Keratinocyte (primary cell): ENCODE data around the gene SYNGR1. TPM values are rescaled to one million over a fixed set of nuclear protein-coding genes. Genes with fewer than 3 reads are reported as not detected.

Experiments
- DNase-seq: peaks from one replicate; pipeline ENCODE4 v3.0.0-alpha.2; 2011; ENCODE audit warnings: low read depth, missing footprints, low spot score
- FAIRE-seq: peaks from 2 replicates; lab custom pipeline; 2011; peaks lifted over from hg19 to GRCh38; lab: Jason Lieb, UNC
- H2AFZ ChIP-seq: 2 replicates; pipeline ENCODE4 v1.6.0; 2012; ENCODE audit warnings: low read length, control low read depth, inconsistent platforms; ENCODE audit not compliant: control insufficient read depth
- H3K27ac ChIP-seq: 2 replicates; pipeline ENCODE4 v1.5.1; 2011; ENCODE audit warnings: low read length; ENCODE audit not compliant: control insufficient read depth, insufficient read depth
- H3K27me3 ChIP-seq: 3 replicates; pipeline ENCODE4 v1.6.0; 2011; ENCODE audit warnings: low read length; ENCODE audit not compliant: control insufficient read depth, insufficient read depth; ENCODE audit errors: extremely low read depth
- H3K36me3 ChIP-seq, 2 experiments: 2 replicates in 1 of 2; 3 replicates in 1 of 2; pipeline ENCODE4 v1.5.1; 2011; ENCODE audit warnings: low read length in 2 of 2, mild to moderate bottlenecking in 1 of 2; ENCODE audit not compliant: control insufficient read depth in 2 of 2, insufficient read depth in 2 of 2; ENCODE audit errors: extremely low read depth in 1 of 2
- H3K4me1 ChIP-seq: 3 replicates; pipeline ENCODE4 v1.5.1; 2011; ENCODE audit warnings: low read length; ENCODE audit not compliant: control insufficient read depth, insufficient read depth; ENCODE audit errors: extremely low read depth
- H3K4me2 ChIP-seq: 3 replicates; pipeline ENCODE4 v1.6.0; 2011; ENCODE audit warnings: low read depth, low read length; ENCODE audit not compliant: control insufficient read depth, insufficient read depth; ENCODE audit errors: extremely low read depth
- H3K4me3 ChIP-seq, 3 experiments: fragments of 200-600 bp in 1 of 3; sonication (generic) in 1 of 3; 2 replicates in 2 of 3; 3 replicates in 1 of 3; pipeline ENCODE4 v1.5.1; 2011 to 2016; ENCODE audit warnings: low read length in 3 of 3, mild to moderate bottlenecking in 3 of 3, control low read depth in 2 of 3, inconsistent platforms in 1 of 3, low read depth in 1 of 3, mixed read lengths in 1 of 3, mixed run types in 1 of 3, moderate library complexity in 1 of 3; ENCODE audit not compliant: control insufficient read depth in 2 of 3, insufficient read depth in 2 of 3; ENCODE audit errors: extremely low read depth in 1 of 3
- H3K79me2 ChIP-seq: 2 replicates; pipeline ENCODE4 v1.6.0; 2012; ENCODE audit warnings: low read length; ENCODE audit not compliant: control insufficient read depth, insufficient read depth
- H3K9ac ChIP-seq: 3 replicates; pipeline ENCODE4 v1.6.0; 2011; ENCODE audit warnings: low read length; ENCODE audit not compliant: control insufficient read depth, insufficient read depth; ENCODE audit errors: extremely low read depth
- H3K9me1 ChIP-seq: 3 replicates; pipeline ENCODE4 v1.6.0; 2011; ENCODE audit warnings: low read length; ENCODE audit not compliant: control insufficient read depth, insufficient read depth; ENCODE audit errors: extremely low read depth
- H3K9me3 ChIP-seq: 2 replicates; pipeline ENCODE4 v1.5.1; 2012; ENCODE audit warnings: low read depth, low read length; ENCODE audit not compliant: control insufficient read depth
- H4K20me1 ChIP-seq: 3 replicates; pipeline ENCODE4 v1.6.0; 2011; ENCODE audit warnings: low read length; ENCODE audit not compliant: control insufficient read depth, insufficient read depth; ENCODE audit errors: extremely low read depth
- CTCF ChIP-seq, 3 experiments: IDR thresholded peaks in 1 of 3; conservative IDR thresholded peaks in 1 of 3; optimal IDR thresholded peaks in 1 of 3; 2 replicates in 2 of 3; 3 replicates in 1 of 3; pipeline versions ENCODE3 to v1.5.1; 2011; ENCODE audit warnings: low read length in 3 of 3, mild to moderate bottlenecking in 3 of 3, moderate library complexity in 2 of 3, control low read depth in 1 of 3, inconsistent platforms in 1 of 3; ENCODE audit not compliant: insufficient read depth in 2 of 3; ENCODE audit errors: extremely low read depth in 1 of 3
- EZH2 ChIP-seq: IDR thresholded peaks from one replicate; pipeline ENCODE4 v1.6.1; 2012; ENCODE audit warnings: inconsistent platforms, mild to moderate bottlenecking, low read length, moderate library complexity
- dilution Hi-C: fragments of 300-500 bp; cut with MboI; formaldehyde crosslinking; loops from one replicate; pipeline ENCODE4 v1.7.0; 2020; ENCODE audit warnings: low sequenced_read_pairs; ENCODE audit not compliant: extremely low pct_ligation_motif_present
- polyA plus RNA-seq, 5 experiments: library from polyadenylated mRNA; depleted of rRNA in 3 of 5; stranded (reverse) in 3 of 5; stranded (forward) in 1 of 5; unstranded in 1 of 5; fragments of >200 nt; gene quantifications; 1 replicate in 1 of 5; 2 replicates in 3 of 5; 3 replicates in 1 of 5; pipeline versions ENCODE4 v1.2.1 to v1.2.3, GENCODE V29; 2011 to 2012; ENCODE audit warnings: missing spikeins in 2 of 5, low read depth in 1 of 5, low replicate concordance in 1 of 5

SYNGR1 gene
- polyA plus RNA-seq, 1 donor (not counting 4 experiments of a cell fraction or from before 2014, with no cell fraction given), result 0.63 TPM

GRCh38 chr22:39421691-39422090 lies 71.9 kb downstream of the SYNGR1 start:
- no peak overlapping the region for H3K4me2 ChIP-seq
- no peaks in the 10 kb centered on the region for H3K4me1 ChIP-seq
- peaks cover 2% of the 10 kb centered on the region for H3K9me1 ChIP-seq
- FAIRE-seq (no peak), DNase-seq (no peak)
- H3K79me2 ChIP-seq, result no peaks in the 10 kb centered on the region
- no peak overlapping the region for H2AFZ ChIP-seq
- dilution Hi-C loops, result no loop called here
- no peaks in the 10 kb centered on the region for H4K20me1 ChIP-seq
- H3K27ac ChIP-seq, result no peak overlapping the region
- no peak overlapping the region for H3K9ac ChIP-seq
- H3K27me3 ChIP-seq, result no peaks in the 10 kb centered on the region
- no peaks in the 10 kb centered on the region for H3K9me3 ChIP-seq
- TF ChIP-seq EZH2 (no peak), CTCF (optimal IDR thresholded peaks at IDR 0.05 in 1 of 3, IDR thresholded peaks at IDR 0.05 in 1 of 3, conservative IDR thresholded peaks at IDR 0.05 in 1 of 3; ENCODE audit: extremely low read depth in 1 of 3, insufficient read depth in 2 of 3, low read length in 3 of 3) (no peak)
- H3K4me3 ChIP-seq, result no peak overlapping the region
- peaks cover 29 to 31% of the 10 kb centered on the region in 2 experiments for H3K36me3 ChIP-seq

- peaks cover 27 to 28% of the 10 kb centered on the region in 2 experiments for H3K36me3 ChIP-seq
- dilution Hi-C loops, result no loop called here
- FAIRE-seq, result no peak
These were observed 72.3 kb downstream of the SYNGR1 start for GRCh38 chr22:39422101-39422500.

More at GRCh38 chr22:39422101-39422500, 72.3 kb downstream of the SYNGR1 start:
- TF ChIP-seq EZH2, result no peak
- no peak for TF ChIP-seq CTCF (optimal IDR thresholded peaks at IDR 0.05 in 1 of 3, IDR thresholded peaks at IDR 0.05 in 1 of 3, conservative IDR thresholded peaks at IDR 0.05 in 1 of 3; ENCODE audit: extremely low read depth in 1 of 3, insufficient read depth in 2 of 3, low read length in 3 of 3)
- Histone ChIP-seq H3K27ac (no peak overlapping the region), H4K20me1 (no peaks in the 10 kb centered on the region), H3K79me2 (no peaks in the 10 kb centered on the region), H3K9me3 (no peaks in the 10 kb centered on the region), H3K4me3 (no peak overlapping the region), H3K4me2 (no peak overlapping the region), H3K4me1 (no peaks in the 10 kb centered on the region), H3K9ac (no peak overlapping the region), H3K9me1 (peaks cover 2% of the 10 kb centered on the region), H3K27me3 (no peaks in the 10 kb centered on the region), H2AFZ (no peak overlapping the region)
- no peak for DNase-seq
